Thyroid gland (tissue), 4 donors: ENCODE results near the gene RNASE3. TPM values are rescaled to one million over a fixed set of nuclear protein-coding genes. Genes with fewer than 3 reads are reported as not detected.
"Not testable (repeated sequence)": the region's sequence is repeated elsewhere in the genome, so short reads cannot be mapped to it uniquely, and the experiment has no call there.

Source experiments
- DNase-seq, 2 donors: peaks; one replicate each; pipeline ENCODE4 v3.0.0-alpha.2; 2019
- H3K27ac ChIP-seq, 3 donors: fragments of 200-600 bp; sonication (generic); 1 replicate in 2 of 3; 2 replicates in 1 of 3; pipeline ENCODE4 v1.5.1; 2016 to 2019; ENCODE audit warnings: mild to moderate bottlenecking in 1 of 3, moderate library complexity in 1 of 3
- H3K27me3 ChIP-seq: fragments of 200-600 bp; sonication (generic); one replicate; pipeline ENCODE4 v1.5.1; 2019
- H3K36me3 ChIP-seq, 2 donors: fragments of 200-600 bp; sonication (generic); one replicate each; pipeline ENCODE4 v1.5.1; 2016 to 2019
- H3K4me1 ChIP-seq, 2 donors: fragments of 200-600 bp; sonication (generic); one replicate each; pipeline ENCODE4 v1.5.1; 2017 to 2019
- H3K4me3 ChIP-seq, 3 donors: fragments of 200-600 bp; sonication (generic); replicated peaks in 1 of 3; 1 replicate in 2 of 3; 2 replicates in 1 of 3; pipeline ENCODE4 v1.5.1; 2016; ENCODE audit warnings: mild to moderate bottlenecking in 1 of 3
- H3K9me3 ChIP-seq: fragments of 200-600 bp; sonication (generic); one replicate; pipeline ENCODE4 v1.5.1; 2017
- CTCF ChIP-seq, 6 experiments: fragments of 200-600 bp in 3 of 6; fragments of 450-650 bp in 3 of 6; sonication (generic) in 3 of 6; IDR thresholded peaks; one replicate each; pipeline ENCODE4 v1.5.1; 2016 to 2019; ENCODE audit warnings: antibody characterized with exemption in 6 of 6, mild to moderate bottlenecking in 2 of 6, inconsistent platforms in 1 of 6, moderate library complexity in 1 of 6
- POLR2A ChIP-seq, 2 donors: fragments of 450-650 bp; IDR thresholded peaks; one replicate each; pipeline ENCODE4 v1.6.1; 2017; ENCODE audit warnings: antibody characterized with exemption in 2 of 2, mild to moderate bottlenecking in 2 of 2, moderate library complexity in 1 of 2
- WGBS, 2 donors: methylation state at CpG; one replicate each; pipeline ENCODE4 v1.1.5; 2017; 5-methylcytosine and 5-hydroxymethylcytosine counted together
- intact Hi-C: fragments of 100-400 bp; cut with DNase I; formaldehyde crosslinking; loops from one replicate; pipeline ENCODE4 v1.15.1; 2023
- total RNA-seq, 4 donors: library from RNA; depleted of rRNA; stranded (reverse); fragments of >200 nt; gene quantifications; one replicate each; pipeline ENCODE4 v1.2.3, GENCODE V29; 2016

Gene RNASE3
- total RNA-seq, 4 donors from 2014 or later: not detected

GRCh38 chr14:20904393-20905029, 13.3 kb downstream of the RNASE3 start:
- Histone ChIP-seq H3K9me3 (no peaks in the 10 kb centered on the region), H3K36me3 (no peaks in the 10 kb centered on the region), H3K4me1 (no peaks in the 10 kb centered on the region), H3K27ac (no peak overlapping the region), H3K4me3 (no peak overlapping the region), H3K27me3 (no peaks in the 10 kb centered on the region)
- no peak for DNase-seq
- WGBS, 2 donors: 71 to 86% methylated on average over 4 of the region's 4 CpGs
- intact Hi-C loops: no loop called here
- TF ChIP-seq CTCF (IDR thresholded peaks at IDR 0.05): no peak
- TF ChIP-seq POLR2A (IDR thresholded peaks at IDR 0.05): no peak

GRCh38 chr14:20905676-20906075, 14.5 kb downstream of the RNASE3 start:
- 83 to 94% methylated on average over 2 of the region's 2 CpGs for WGBS, 2 donors
- TF ChIP-seq CTCF (IDR thresholded peaks at IDR 0.05) (no peak), POLR2A (IDR thresholded peaks at IDR 0.05) (no peak)
- no peaks in the 10 kb centered on the region for H3K27me3 ChIP-seq
- no peak for DNase-seq
- H3K4me3 ChIP-seq: no peak overlapping the region
- intact Hi-C loops: no loop called here
- H3K4me1 ChIP-seq: no peaks in the 10 kb centered on the region
- no peaks in the 10 kb centered on the region for H3K36me3 ChIP-seq
- no peaks in the 10 kb centered on the region for H3K9me3 ChIP-seq
- no peak overlapping the region for H3K27ac ChIP-seq

GRCh38 chr14:20907214-20907613, 16.0 kb downstream of the RNASE3 start:
- H3K27ac ChIP-seq: no peak overlapping the region
- H3K9me3 ChIP-seq: no peaks in the 10 kb centered on the region
- H3K36me3 ChIP-seq: no peaks in the 10 kb centered on the region
- no peaks in the 10 kb centered on the region for H3K27me3 ChIP-seq
- intact Hi-C loops: no loop called here
- no peak overlapping the region for H3K4me3 ChIP-seq
- no peaks in the 10 kb centered on the region for H3K4me1 ChIP-seq
- TF ChIP-seq CTCF (IDR thresholded peaks at IDR 0.05) (no peak), POLR2A (IDR thresholded peaks at IDR 0.05) (no peak)
- 87 to 100% methylated on average over 1 of the region's 1 CpG for WGBS, 2 donors
- DNase-seq: no peak

GRCh38 chr14:20910822-20911221, 19.6 kb downstream of the RNASE3 start:
- WGBS, 2 donors: 86 to 88% methylated on average over 6 to 13 of the region's 14 CpGs

GRCh38 chr14:20919038-20919756, 28.0 kb downstream of the RNASE3 start:
- DNase-seq, intact Hi-C loops, H3K27ac ChIP-seq, H3K9me3 ChIP-seq, H3K4me1 ChIP-seq, H3K36me3 ChIP-seq, H3K4me3 ChIP-seq, H3K27me3 ChIP-seq: not testable (repeated sequence)
- 79 to 80% methylated on average over 11 of the region's 11 CpGs for WGBS, 2 donors

More at GRCh38 chr14:20910822-20911221, 19.6 kb downstream of the RNASE3 start:
- H3K36me3 ChIP-seq, H3K4me1 ChIP-seq, H3K9me3 ChIP-seq, H3K4me3 ChIP-seq, DNase-seq, H3K27me3 ChIP-seq, H3K27ac ChIP-seq, intact Hi-C loops: not testable (repeated sequence)

GRCh38 chr14:20923766-20924297, 32.6 kb downstream of the RNASE3 start:
- H3K4me3 ChIP-seq, DNase-seq, H3K36me3 ChIP-seq, H3K27me3 ChIP-seq, H3K27ac ChIP-seq, H3K4me1 ChIP-seq, intact Hi-C loops, H3K9me3 ChIP-seq: not testable (repeated sequence)
- whole genome bisulfite sequencing, 2 donors: 26 to 46% methylated on average over 2 of the region's 2 CpGs
